ENCODE results near the gene KCNMA1. TPM values are rescaled to one million over a fixed set of nuclear protein-coding genes. Genes with fewer than 3 reads are reported as not detected.

The KCNMA1 gene
- polyA plus RNA-seq, 1 experiment: 21.4 TPM

- H3K4me3 ChIP-seq (ENCODE audit: low read depth, low read length): no peak overlapping the region
- no peak for TF ChIP-seq CTCF (IDR thresholded peaks at IDR 0.05; ENCODE audit: insufficient read depth, low read depth, low read length)
- no peak for DNase-seq (ENCODE audit: low read depth)
- POLR2A ChIA-PET: no interaction called here
- no peaks in the 10 kb centered on the region for H3K27me3 ChIP-seq (ENCODE audit: control insufficient read depth, insufficient read depth, low read length)
- CTCF ChIA-PET: interaction anchor here (1.3 to 2.1 kb wide), 4 partner anchors 10 to 119 kb away, joined by 3 to 7 read pairs (median 6); no protein-coding TSS in a partner anchor
- H3K36me3 ChIP-seq (ENCODE audit: control insufficient read depth, insufficient read depth, low read length): no peaks in the 10 kb centered on the region
Observed at GRCh38 chr10:77293347-77293746, 344.3 kb downstream of the KCNMA1 start.

GRCh38 chr10:77291596-77292505, 345.8 kb downstream of the KCNMA1 start:
- CTCF ChIA-PET: interaction anchor here (0.8 to 2.1 kb wide), 4 partner anchors 8 to 18 kb away, joined by 3 to 6 read pairs (median 4); no protein-coding TSS in a partner anchor
- H3K36me3 ChIP-seq (ENCODE audit: control insufficient read depth, insufficient read depth, low read length): no peaks in the 10 kb centered on the region
- no peaks in the 10 kb centered on the region for H3K27me3 ChIP-seq (ENCODE audit: control insufficient read depth, insufficient read depth, low read length)
- H3K4me3 ChIP-seq (ENCODE audit: low read depth, low read length): no peak overlapping the region
- POLR2A ChIA-PET: no interaction called here
- no peak for TF ChIP-seq CTCF (IDR thresholded peaks at IDR 0.05; ENCODE audit: insufficient read depth, low read depth, low read length)
- no peak for DNase-seq (ENCODE audit: low read depth)

GRCh38 chr10:77290528-77291155, 347.0 kb downstream of the KCNMA1 start:
- Histone ChIP-seq H3K27me3 (ENCODE audit: control insufficient read depth, insufficient read depth, low read length) (no peaks in the 10 kb centered on the region), H3K36me3 (ENCODE audit: control insufficient read depth, insufficient read depth, low read length) (no peaks in the 10 kb centered on the region), H3K4me3 (ENCODE audit: low read depth, low read length) (no peak overlapping the region)
- POLR2A ChIA-PET: interaction anchor here (0.6 to 0.7 kb wide), 2 partner anchors 16 to 161 kb away, joined by 3 read pairs; no protein-coding TSS in a partner anchor
- DNase-seq (ENCODE audit: low read depth): peak; percentile 87
- TF ChIP-seq CTCF (IDR thresholded peaks at IDR 0.05; ENCODE audit: insufficient read depth, low read depth, low read length): no peak
- CTCF ChIA-PET: interaction anchor here (1.1 kb wide), 1 partner anchor 14 kb away, joined by 3 read pairs; no protein-coding TSS in a partner anchor

GRCh38 chr10:77289790-77290189, 347.8 kb downstream of the KCNMA1 start:
- H3K36me3 ChIP-seq (ENCODE audit: control insufficient read depth, insufficient read depth, low read length): no peaks in the 10 kb centered on the region
- CTCF ChIA-PET: interaction anchor here (1.1 to 1.7 kb wide), 3 partner anchors 13 to 115 kb away, joined by 3 to 4 read pairs (median 3); no protein-coding TSS in a partner anchor
- POLR2A ChIA-PET: no interaction called here
- no peak overlapping the region for H3K4me3 ChIP-seq (ENCODE audit: low read depth, low read length)
- TF ChIP-seq CTCF (IDR thresholded peaks at IDR 0.05; ENCODE audit: insufficient read depth, low read depth, low read length): no peak
- no peak for DNase-seq (ENCODE audit: low read depth)
- H3K27me3 ChIP-seq (ENCODE audit: control insufficient read depth, insufficient read depth, low read length): no peaks in the 10 kb centered on the region

- DNase-seq (ENCODE audit: low read depth): no peak
- TF ChIP-seq CTCF (IDR thresholded peaks at IDR 0.05; ENCODE audit: insufficient read depth, low read depth, low read length): no peak
- no peak overlapping the region for H3K4me3 ChIP-seq (ENCODE audit: low read depth, low read length)
- no peaks in the 10 kb centered on the region for H3K36me3 ChIP-seq (ENCODE audit: control insufficient read depth, insufficient read depth, low read length)
- ChIA-PET POLR2A (no interaction called here), CTCF (interaction anchor here (0.6 to 2.1 kb wide), 5 partner anchors 9 to 134 kb away, joined by 3 to 6 read pairs (median 3); no protein-coding TSS in a partner anchor)
- no peaks in the 10 kb centered on the region for H3K27me3 ChIP-seq (ENCODE audit: control insufficient read depth, insufficient read depth, low read length)
Observed at GRCh38 chr10:77289027-77289501, 348.5 kb downstream of the KCNMA1 start.
